Loucy (cell line): ENCODE results near the gene KRT2.

Experiments
- CTCF ChIP-seq: fragments of 200-600 bp; sonication (generic); conservative IDR thresholded peaks from 2 replicates; pipeline ENCODE4 v1.5.1; 2014; ENCODE audit warnings: mild to moderate bottlenecking, antibody characterized with exemption, low read length
- EZH2phosphoT487 ChIP-seq: fragments of 200-600 bp; IDR thresholded peaks from 2 replicates; pipeline ENCODE4 v1.6.1; 2018; ENCODE audit warnings: antibody characterized with exemption, mild to moderate bottlenecking, moderate library complexity, borderline replicate concordance

- TF ChIP-seq CTCF (no peak), EZH2phosphoT487 (no peak)
These were observed 41.2 kb upstream of the KRT2 start for GRCh38 chr12:52693261-52693660.
